HEK293T (cell line): Measurements from ENCODE around the gene CA10.

ENCODE experiments used
- CTCF ChIA-PET: fragments of 350-600 bp; formaldehyde crosslinking; extraction: SDS; loops from one replicate; lab custom pipeline; 2021; ENCODE audit warnings: antibody characterized with exemption, inconsistent platforms; lab: Yijun Ruan, JAX
- POLR2A ChIA-PET: fragments of 350-600 bp; formaldehyde crosslinking; extraction: SDS; loops from one replicate; lab custom pipeline; 2020; ENCODE audit warnings: antibody characterized with exemption, inconsistent platforms; lab: Yijun Ruan, JAX
- DNase-seq: peaks from one replicate; pipeline ENCODE4 v3.0.0; 2012; ENCODE audit warnings: mixed read lengths; ENCODE audit errors: extremely low spot score
- ARNT ChIP-seq: fragments of 450-650 bp; IDR thresholded peaks from 2 replicates; pipeline ENCODE4 v1.6.1; 2017; ENCODE audit warnings: mild to moderate bottlenecking
- BHLHE40 ChIP-seq: fragments of 450-650 bp; IDR thresholded peaks from 2 replicates; pipeline ENCODE4 v1.6.1; 2016; ENCODE audit warnings: mild to moderate bottlenecking, moderate library complexity, borderline replicate concordance
- CTBP1 ChIP-seq: fragments of 450-650 bp; IDR thresholded peaks from 2 replicates; pipeline ENCODE4 v1.6.1; 2016; ENCODE audit warnings: borderline replicate concordance
- ELF4 ChIP-seq: fragments of 450-650 bp; IDR thresholded peaks from 2 replicates; pipeline ENCODE4 v1.6.1; 2017; ENCODE audit warnings: antibody characterized with exemption
- FOXA1 ChIP-seq: fragments of 450-650 bp; IDR thresholded peaks from 2 replicates; pipeline ENCODE4 v1.6.1; 2016; ENCODE audit warnings: mild to moderate bottlenecking
- FOXK2 ChIP-seq: fragments of 450-650 bp; IDR thresholded peaks from 2 replicates; pipeline ENCODE4 v1.6.1; 2016; ENCODE audit warnings: mild to moderate bottlenecking
- FOXM1 ChIP-seq: fragments of 450-650 bp; IDR thresholded peaks from 2 replicates; pipeline ENCODE4 v1.6.1; 2017; ENCODE audit warnings: mild to moderate bottlenecking, borderline replicate concordance
- HDGF ChIP-seq: fragments of 450-650 bp; IDR thresholded peaks from 2 replicates; pipeline ENCODE4 v1.6.1; 2017; ENCODE audit warnings: antibody characterized with exemption, borderline replicate concordance
- L3MBTL2 ChIP-seq: fragments of 450-650 bp; conservative IDR thresholded peaks from 2 replicates; pipeline ENCODE4 v1.6.1; 2016; ENCODE audit warnings: mild to moderate bottlenecking
- LEF1 ChIP-seq: fragments of 450-650 bp; IDR thresholded peaks from 2 replicates; pipeline ENCODE4 v1.6.1; 2017; ENCODE audit warnings: mild to moderate bottlenecking, borderline replicate concordance
- NFRKB ChIP-seq: fragments of 450-650 bp; IDR thresholded peaks from 2 replicates; pipeline ENCODE4 v1.6.1; 2016; ENCODE audit warnings: mild to moderate bottlenecking, moderate library complexity
- PKNOX1 ChIP-seq: fragments of 450-650 bp; IDR thresholded peaks from 2 replicates; pipeline ENCODE4 v1.6.1; 2016
- SP1 ChIP-seq: fragments of 450-650 bp; IDR thresholded peaks from 2 replicates; pipeline ENCODE4 v1.6.1; 2017
- SUZ12 ChIP-seq: fragments of 450-650 bp; IDR thresholded peaks from 2 replicates; pipeline ENCODE4 v1.6.1; 2016; ENCODE audit warnings: mild to moderate bottlenecking
- TARDBP ChIP-seq: fragments of 450-650 bp; IDR thresholded peaks from 2 replicates; pipeline ENCODE4 v1.6.1; 2016
- ZNF384 ChIP-seq: fragments of 450-650 bp; IDR thresholded peaks from 2 replicates; pipeline ENCODE4 v1.6.1; 2016

CA10 gene

GRCh38 chr17:51827140-51827539 is 331.4 kb downstream of the CA10 start:
- CTCF ChIA-PET, result no interaction called here
- no peak for DNase-seq
- TF ChIP-seq BHLHE40 (no peak), PKNOX1 (no peak), ARNT (no peak), FOXK2 (no peak), L3MBTL2 (no peak), NFRKB (no peak), FOXM1 (no peak), ELF4 (no peak), ZNF384 (no peak)
- POLR2A ChIA-PET, result no interaction called here

GRCh38 chr17:51820766-51821165 is 337.7 kb downstream of the CA10 start:
- no peak for DNase-seq
- CTCF ChIA-PET, result no interaction called here
- POLR2A ChIA-PET, result no interaction called here
- TF ChIP-seq TARDBP (no peak), LEF1 (no peak), HDGF (no peak), SUZ12 (no peak), FOXK2 (no peak), L3MBTL2 (no peak), FOXM1 (no peak), ELF4 (no peak), PKNOX1 (no peak)

- TF ChIP-seq TARDBP, result no peak
- no peak for TF ChIP-seq NFRKB
- no peak for TF ChIP-seq L3MBTL2
- no peak for TF ChIP-seq BHLHE40
- no peak for TF ChIP-seq LEF1
- no peak for TF ChIP-seq ZNF384
- no peak for TF ChIP-seq SUZ12
- no peak for TF ChIP-seq FOXK2
- ChIA-PET POLR2A (no interaction called here), CTCF (no interaction called here)
- no peak for DNase-seq
These were observed 338.3 kb downstream of the CA10 start for GRCh38 chr17:51820252-51820651.

- ChIA-PET POLR2A (no interaction called here), CTCF (no interaction called here)
- no peak for DNase-seq
- no peak for TF ChIP-seq FOXM1
- TF ChIP-seq BHLHE40, result no peak
- TF ChIP-seq PKNOX1, result no peak
- no peak for TF ChIP-seq TARDBP
- TF ChIP-seq FOXK2, result no peak
- TF ChIP-seq SUZ12, result no peak
- TF ChIP-seq FOXA1, result no peak
- no peak for TF ChIP-seq SP1
- no peak for TF ChIP-seq L3MBTL2
- no peak for TF ChIP-seq NFRKB
- TF ChIP-seq CTBP1, result no peak
- no peak for TF ChIP-seq ZNF384
- no peak for TF ChIP-seq ELF4
These were observed 338.9 kb downstream of the CA10 start for GRCh38 chr17:51819341-51820219.

- ChIA-PET CTCF (no interaction called here), POLR2A (no interaction called here)
- TF ChIP-seq BHLHE40 (no peak), FOXK2 (no peak), ZNF384 (no peak), PKNOX1 (no peak), HDGF (no peak), CTBP1 (no peak)
- no peak for DNase-seq
These were observed 339.7 kb downstream of the CA10 start for GRCh38 chr17:51818777-51819176.

DNA sequence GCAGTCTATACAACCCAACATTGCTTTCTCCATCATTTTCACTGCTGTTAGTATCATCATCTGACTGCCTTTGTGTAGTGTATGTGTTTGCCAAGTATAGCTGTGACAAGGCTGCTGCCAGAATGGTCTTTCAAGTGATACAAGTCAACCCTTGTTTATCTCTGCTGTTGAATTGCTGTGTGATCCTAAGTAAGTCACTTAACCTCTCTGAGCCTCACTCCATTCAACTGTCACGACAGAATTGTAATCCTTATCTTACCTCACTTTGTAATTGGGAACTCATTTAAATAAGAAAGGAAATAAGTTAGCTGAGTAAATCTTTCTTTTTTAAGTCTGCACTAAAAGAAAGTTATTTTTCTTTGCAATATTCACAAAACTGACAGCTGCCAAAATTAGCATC is 340.6 kb downstream of the CA10 start:
- ChIA-PET CTCF (no interaction called here), POLR2A (no interaction called here)
- no peak for DNase-seq
- TF ChIP-seq BHLHE40 (no peak), SP1 (no peak), SUZ12 (no peak), L3MBTL2 (no peak), FOXM1 (no peak), TARDBP (no peak), FOXK2 (no peak), ELF4 (no peak), CTBP1 (no peak), HDGF (no peak), ARNT (no peak), NFRKB (no peak)
